SK-N-SH (cell line): ENCODE data around the gene GRB10. TPM values are rescaled to one million over a fixed set of nuclear protein-coding genes. Genes with fewer than 3 reads are reported as not detected.

Source experiments
- CTCF ChIA-PET: fragments of 300-600, 350-600 bp; formaldehyde crosslinking; extraction: SDS; loops from one replicate; lab custom pipeline; 2021; lab: Yijun Ruan, JAX
- POLR2A ChIA-PET: fragments of 350-600 bp; sonication (Branson Sonifier 250); formaldehyde crosslinking; extraction: SDS; loops from one replicate; lab custom pipeline; 2020; ENCODE audit warnings: antibody characterized with exemption, inconsistent platforms; lab: Yijun Ruan, JAX
- DNase-seq: peaks from one replicate; pipeline ENCODE4 v3.0.0; 2012
- H2AFZ ChIP-seq: fragments of 200-600 bp; sonication (generic); 2 replicates; pipeline ENCODE4 v1.8.1; 2016; ENCODE audit warnings: antibody characterized with exemption, mild to moderate bottlenecking, low read depth
- H3F3A ChIP-seq: fragments of 200-600 bp; sonication (generic); replicated peaks from 2 replicates; pipeline ENCODE3; 2016; ENCODE audit warnings: antibody characterized with exemption, mild to moderate bottlenecking; ENCODE audit not compliant: insufficient read depth
- H3K27ac ChIP-seq, 2 experiments: fragments of 200-500 bp in 1 of 2; fragments of 200-600 bp in 1 of 2; sonication (Bioruptor generic) in 1 of 2; sonication (generic), shearing (Covaris generic) in 1 of 2; 2 replicates each; pipeline versions ENCODE4 v1.5.1 to v1.6.1; 2014 to 2016; ENCODE audit warnings: low read depth in 2 of 2, inconsistent platforms in 1 of 2, low read length in 1 of 2, mild to moderate bottlenecking in 1 of 2, mixed read lengths in 1 of 2
- H3K27me3 ChIP-seq: fragments of 200-600 bp; sonication (generic), shearing (Covaris generic); 2 replicates; pipeline ENCODE4 v1.6.1; 2016; ENCODE audit warnings: mixed run types; ENCODE audit not compliant: insufficient read depth
- H3K36me3 ChIP-seq, 2 experiments: fragments of 200-500 bp in 1 of 2; fragments of 200-600 bp in 1 of 2; sonication (Bioruptor generic) in 1 of 2; sonication (generic) in 1 of 2; replicated peaks in 1 of 2; 2 replicates each; pipeline versions ENCODE3 to v1.5.1; 2014 to 2016; ENCODE audit warnings: low read length in 1 of 2, mild to moderate bottlenecking in 1 of 2; ENCODE audit not compliant: insufficient read depth in 2 of 2, control insufficient read depth in 1 of 2
- H3K4me1 ChIP-seq, 2 experiments: fragments of 200-500 bp in 1 of 2; fragments of 200-600 bp in 1 of 2; sonication (Bioruptor generic) in 1 of 2; sonication (generic), shearing (Covaris generic) in 1 of 2; 2 replicates each; pipeline versions ENCODE4 v1.5.1 to v1.6.1; 2014 to 2016; ENCODE audit warnings: low read depth in 1 of 2, low read length in 1 of 2, mixed run types in 1 of 2; ENCODE audit not compliant: insufficient read depth in 2 of 2, control insufficient read depth in 1 of 2
- H3K4me2 ChIP-seq: fragments of 200-600 bp; sonication (generic), shearing (Covaris generic); 2 replicates; pipeline ENCODE4 v1.6.1; 2017; ENCODE audit warnings: mixed run types
- H3K4me3 ChIP-seq, 2 experiments: fragments of 200-500 bp in 1 of 2; fragments of 200-600 bp in 1 of 2; sonication (Bioruptor generic) in 1 of 2; sonication (generic), shearing (Covaris generic) in 1 of 2; 2 replicates each; pipeline versions ENCODE4 v1.5.1 to v1.8.1; 2014 to 2016; ENCODE audit warnings: low read depth in 2 of 2, inconsistent platforms in 1 of 2, low read length in 1 of 2, mild to moderate bottlenecking in 1 of 2, mixed read lengths in 1 of 2, moderate library complexity in 1 of 2
- H3K79me2 ChIP-seq: fragments of 200-600 bp; sonication (generic); 2 replicates; pipeline ENCODE4 v1.8.1; 2017; ENCODE audit warnings: mild to moderate bottlenecking; ENCODE audit not compliant: insufficient read depth
- H3K9ac ChIP-seq: fragments of 200-600 bp; sonication (generic); 2 replicates; pipeline ENCODE4 v1.6.1; 2017; ENCODE audit warnings: mixed run types
- H3K9me2 ChIP-seq: fragments of 200-600 bp; sonication (generic); 2 replicates; pipeline ENCODE4 v1.6.1; 2017; ENCODE audit warnings: mixed run types
- H3K9me3 ChIP-seq: fragments of 200-600 bp; sonication (generic); 2 replicates; pipeline ENCODE4 v1.6.1; 2017; ENCODE audit warnings: mixed run types, mild to moderate bottlenecking, moderate library complexity
- H4K20me1 ChIP-seq: fragments of 200-600 bp; sonication (generic); 2 replicates; pipeline ENCODE4 v1.6.1; 2017; ENCODE audit warnings: mild to moderate bottlenecking, mixed run types; ENCODE audit not compliant: insufficient read depth
- CHD2 ChIP-seq: fragments of 150-350 bp; IDR thresholded peaks from 2 replicates; pipeline ENCODE4 v1.6.1; 2018; ENCODE audit warnings: low read length; ENCODE audit not compliant: partially characterized antibody
- ELF1 ChIP-seq: IDR thresholded peaks from 2 replicates; pipeline ENCODE4 v1.4.0; 2012
- FOSL2 ChIP-seq: IDR thresholded peaks from 2 replicates; pipeline ENCODE4 v1.4.0; 2012; ENCODE audit warnings: low read depth, mild to moderate bottlenecking, moderate library complexity, borderline replicate concordance
- GABPA ChIP-seq: IDR thresholded peaks from 2 replicates; pipeline ENCODE4 v1.4.0; 2012; ENCODE audit warnings: low read depth, mild to moderate bottlenecking
- GATA2 ChIP-seq: sonication (generic); formaldehyde crosslinking; IDR thresholded peaks from 2 replicates; pipeline ENCODE4 v1.5.0; 2020; ENCODE audit warnings: mild to moderate bottlenecking, missing genetic modification reagents
- MXI1 ChIP-seq: IDR thresholded peaks from 2 replicates; pipeline ENCODE4 v1.6.1; 2012; ENCODE audit warnings: mild to moderate bottlenecking, low read depth, low read length, improper control_type of control experiment
- NRF1 ChIP-seq: IDR thresholded peaks from 2 replicates; pipeline ENCODE4 v1.6.1; 2012; ENCODE audit warnings: low read depth, mild to moderate bottlenecking, low read length
- POLR2AphosphoS5 ChIP-seq: IDR thresholded peaks from 2 replicates; pipeline ENCODE4 v1.6.1; 2012; ENCODE audit warnings: low read depth, low read length
- RAD21 ChIP-seq: IDR thresholded peaks from 2 replicates; pipeline ENCODE4 v1.6.1; 2012; ENCODE audit warnings: mild to moderate bottlenecking, low read length
- RCOR1 ChIP-seq: fragments of 150-350 bp; IDR thresholded peaks from 2 replicates; pipeline ENCODE4 v1.6.1; 2017; ENCODE audit warnings: antibody characterized with exemption, low read length
- RFX5 ChIP-seq: IDR thresholded peaks from 2 replicates; pipeline ENCODE4 v1.6.1; 2012; ENCODE audit warnings: mild to moderate bottlenecking, improper control_type of control experiment, low read length
- RXRA ChIP-seq: IDR thresholded peaks from 2 replicates; pipeline ENCODE4 v1.4.0; 2012; ENCODE audit warnings: low read depth, mild to moderate bottlenecking, borderline replicate concordance
- USF1 ChIP-seq: IDR thresholded peaks from 2 replicates; pipeline ENCODE4 v1.4.0; 2012; ENCODE audit warnings: low read depth, borderline replicate concordance
- WGBS: methylation state at CpG from one replicate; pipeline ENCODE4 v1.1.6; 2017; ENCODE audit warnings: low lambda C conversion rate; 5-methylcytosine and 5-hydroxymethylcytosine counted together
- polyA plus RNA-seq, 3 experiments: library from polyadenylated mRNA; depleted of rRNA; stranded (reverse); fragments of >200 nt; gene quantifications; 2 replicates each; pipeline ENCODE4 v1.2.3, GENCODE V29; 2012
- TF ChIP-seq, protein P1 (sequence below): IDR thresholded peaks from 2 replicates; pipeline ENCODE4 v1.4.0; 2012; ENCODE audit warnings: low read depth, borderline replicate concordance
- TF ChIP-seq, protein P2 (sequence below): fragments of 200-600 bp; sonication (generic); IDR thresholded peaks from 2 replicates; pipeline ENCODE4 v1.6.1; 2017; ENCODE audit warnings: antibody characterized with exemption, mild to moderate bottlenecking, moderate library complexity

Gene GRB10
- polyA plus RNA-seq, 1 of the 3 experiments (the other 2 are of a cell fraction) = 5.1 TPM

GRCh38 chr7:50676079-50676478 lies 106.6 kb downstream of the GRB10 start:
- peaks cover 0 to 22% of the 10 kb centered on the region in 2 experiments; a peak in 2 of 4 replicates for H3K4me1 ChIP-seq
- H4K20me1 ChIP-seq = peaks cover 89% of the 10 kb centered on the region
- no peaks in the 10 kb centered on the region for H3K36me3 ChIP-seq
- ChIA-PET POLR2A (interaction anchor here (0.5 to 1.1 kb wide), 4 partner anchors 109 to 233 kb away, joined by 3 to 7 read pairs (median 4); no protein-coding TSS in a partner anchor), CTCF (interaction anchor here (0.6 to 11.9 kb wide), 20 partner anchors 9 to 584 kb away, joined by 3 to 157 read pairs (median 4); no protein-coding TSS in a partner anchor)
- peaks cover 48% of the 10 kb centered on the region for H3K79me2 ChIP-seq
- no peak overlapping the region for H3K27ac ChIP-seq
- H3K4me3 ChIP-seq = no peak overlapping the region
- 51% methylated on average over 5 of the region's 5 CpGs for WGBS
- no peaks in the 10 kb centered on the region for H3K9me2 ChIP-seq
- no peak for DNase-seq
- no peak for TF ChIP-seq GATA2
- TF ChIP-seq CHD2 = no peak
- no peak for TF ChIP-seq ELF1
- TF ChIP-seq, protein P1, sequence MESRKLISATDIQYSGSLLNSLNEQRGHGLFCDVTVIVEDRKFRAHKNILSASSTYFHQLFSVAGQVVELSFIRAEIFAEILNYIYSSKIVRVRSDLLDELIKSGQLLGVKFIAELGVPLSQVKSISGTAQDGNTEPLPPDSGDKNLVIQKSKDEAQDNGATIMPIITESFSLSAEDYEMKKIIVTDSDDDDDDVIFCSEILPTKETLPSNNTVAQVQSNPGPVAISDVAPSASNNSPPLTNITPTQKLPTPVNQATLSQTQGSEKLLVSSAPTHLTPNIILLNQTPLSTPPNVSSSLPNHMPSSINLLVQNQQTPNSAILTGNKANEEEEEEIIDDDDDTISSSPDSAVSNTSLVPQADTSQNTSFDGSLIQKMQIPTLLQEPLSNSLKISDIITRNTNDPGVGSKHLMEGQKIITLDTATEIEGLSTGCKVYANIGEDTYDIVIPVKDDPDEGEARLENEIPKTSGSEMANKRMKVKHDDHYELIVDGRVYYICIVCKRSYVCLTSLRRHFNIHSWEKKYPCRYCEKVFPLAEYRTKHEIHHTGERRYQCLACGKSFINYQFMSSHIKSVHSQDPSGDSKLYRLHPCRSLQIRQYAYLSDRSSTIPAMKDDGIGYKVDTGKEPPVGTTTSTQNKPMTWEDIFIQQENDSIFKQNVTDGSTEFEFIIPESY = no peak
- TF ChIP-seq RXRA = no peak
- TF ChIP-seq FOSL2 = no peak
- no peak for TF ChIP-seq RFX5
- no peak for TF ChIP-seq NRF1
- TF ChIP-seq RAD21 = no peak
- TF ChIP-seq MXI1 = no peak
- TF ChIP-seq POLR2AphosphoS5 = no peak
- no peak for TF ChIP-seq GABPA
- TF ChIP-seq, protein P2, sequence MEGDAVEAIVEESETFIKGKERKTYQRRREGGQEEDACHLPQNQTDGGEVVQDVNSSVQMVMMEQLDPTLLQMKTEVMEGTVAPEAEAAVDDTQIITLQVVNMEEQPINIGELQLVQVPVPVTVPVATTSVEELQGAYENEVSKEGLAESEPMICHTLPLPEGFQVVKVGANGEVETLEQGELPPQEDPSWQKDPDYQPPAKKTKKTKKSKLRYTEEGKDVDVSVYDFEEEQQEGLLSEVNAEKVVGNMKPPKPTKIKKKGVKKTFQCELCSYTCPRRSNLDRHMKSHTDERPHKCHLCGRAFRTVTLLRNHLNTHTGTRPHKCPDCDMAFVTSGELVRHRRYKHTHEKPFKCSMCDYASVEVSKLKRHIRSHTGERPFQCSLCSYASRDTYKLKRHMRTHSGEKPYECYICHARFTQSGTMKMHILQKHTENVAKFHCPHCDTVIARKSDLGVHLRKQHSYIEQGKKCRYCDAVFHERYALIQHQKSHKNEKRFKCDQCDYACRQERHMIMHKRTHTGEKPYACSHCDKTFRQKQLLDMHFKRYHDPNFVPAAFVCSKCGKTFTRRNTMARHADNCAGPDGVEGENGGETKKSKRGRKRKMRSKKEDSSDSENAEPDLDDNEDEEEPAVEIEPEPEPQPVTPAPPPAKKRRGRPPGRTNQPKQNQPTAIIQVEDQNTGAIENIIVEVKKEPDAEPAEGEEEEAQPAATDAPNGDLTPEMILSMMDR = no peak
- no peak for TF ChIP-seq USF1
- no peak for TF ChIP-seq RCOR1
- TF ChIP-seq, all 33 proteins: peak for 0
- H2AFZ ChIP-seq = no peak overlapping the region
- H3K4me2 ChIP-seq = no peak overlapping the region
- H3K27me3 ChIP-seq = no peaks in the 10 kb centered on the region
- no peaks in the 10 kb centered on the region for H3F3A ChIP-seq
- H3K9me3 ChIP-seq = no peaks in the 10 kb centered on the region
- H3K9ac ChIP-seq = no peak overlapping the region
